ENCODE results near the gene ERC1. TPM values are rescaled to one million over a fixed set of nuclear protein-coding genes. Genes with fewer than 3 reads are reported as not detected.

ERC1 gene
- total RNA-seq, 2 experiments from 2014 or later, result 40.1 to 49.6 TPM

DNA sequence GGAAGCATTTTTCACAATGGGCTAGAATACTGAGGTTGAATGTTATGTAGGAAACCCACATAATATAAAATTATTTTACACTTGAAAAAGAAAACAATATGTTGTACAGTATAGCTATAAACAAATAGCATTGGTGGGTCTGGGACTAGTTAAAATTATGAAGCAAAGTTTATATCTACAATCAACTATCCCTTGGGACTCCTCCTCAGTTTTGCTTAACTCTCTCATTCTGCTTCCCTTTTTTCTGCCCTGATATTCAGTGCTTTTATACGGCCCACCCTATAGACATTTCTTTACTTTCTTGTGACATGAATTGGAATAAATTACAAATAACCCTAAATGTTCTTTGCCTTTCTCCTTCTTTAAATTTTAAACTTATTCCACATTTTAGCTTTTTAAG, 302.9 kb downstream of the ERC1 start:
- no peaks in the 10 kb centered on the region for H3K27me3 Mint-ChIP-seq

DNA sequence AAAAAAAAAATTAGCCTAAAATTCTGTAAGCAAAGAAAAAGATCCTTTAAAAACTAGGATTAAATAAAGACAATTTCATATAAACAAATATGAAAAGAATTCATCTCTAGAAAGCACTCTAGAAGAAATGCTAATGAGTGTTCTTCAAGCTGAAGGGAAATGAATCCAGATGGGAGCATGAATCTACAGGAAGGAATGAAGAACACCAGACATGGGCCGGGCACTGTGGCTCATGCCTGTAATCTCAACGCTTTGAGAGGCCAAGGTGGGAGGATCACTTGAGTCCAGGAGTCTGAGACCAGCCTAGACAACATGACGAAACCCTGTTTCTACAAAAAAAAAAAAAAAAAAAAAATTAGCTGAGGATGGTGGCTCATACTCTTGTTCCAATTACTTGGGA, 306.2 kb downstream of the ERC1 start:
- ChIA-PET POLR2A (interaction anchor here (0.7 kb wide), 1 partner anchor 92 kb away, joined by 3 read pairs; no protein-coding TSS in a partner anchor), CTCF (no interaction called here)
- H3K36me3 Mint-ChIP-seq (ENCODE audit: low read depth), result peaks cover 77% of the 10 kb centered on the region
- peaks cover 0 to 5% of the 10 kb centered on the region in 2 experiments for H3K9me3 ChIP-seq (ENCODE audit: control insufficient read depth in 1 of 2, insufficient read depth in 1 of 2, low read length in 2 of 2)
- no peaks in the 10 kb centered on the region for H3K27me3 ChIP-seq (ENCODE audit: control insufficient read depth in 1 of 2, insufficient read depth in 2 of 2, low read length in 2 of 2)
- H3K4me3 Mint-ChIP-seq, result no peak overlapping the region
- no peaks in the 10 kb centered on the region for H3K4me1 ChIP-seq (ENCODE audit: insufficient read depth, low read length)
- ATAC-seq (ENCODE audit: poor library complexity) (no peak), DNase-seq (no peak)
- H3K9me3 Mint-ChIP-seq, result no peaks in the 10 kb centered on the region
- no peak overlapping the region for H3K27ac Mint-ChIP-seq
- no peaks in the 10 kb centered on the region for H3K36me3 ChIP-seq (ENCODE audit: insufficient read depth, low read length)
- intact Hi-C loops (cut with DNase I, micrococcal nuclease), result loop anchor here in 1 of 2 experiments (10.0 kb wide), 1 partner anchor 152 kb away; no protein-coding TSS in a partner anchor
- no peaks in the 10 kb centered on the region for H3K4me1 Mint-ChIP-seq (ENCODE audit: low read depth)
- no peak overlapping the region for H3K27ac ChIP-seq (ENCODE audit: low read depth in 1 of 2, low read length in 2 of 2)
- TF ChIP-seq, protein P1, sequence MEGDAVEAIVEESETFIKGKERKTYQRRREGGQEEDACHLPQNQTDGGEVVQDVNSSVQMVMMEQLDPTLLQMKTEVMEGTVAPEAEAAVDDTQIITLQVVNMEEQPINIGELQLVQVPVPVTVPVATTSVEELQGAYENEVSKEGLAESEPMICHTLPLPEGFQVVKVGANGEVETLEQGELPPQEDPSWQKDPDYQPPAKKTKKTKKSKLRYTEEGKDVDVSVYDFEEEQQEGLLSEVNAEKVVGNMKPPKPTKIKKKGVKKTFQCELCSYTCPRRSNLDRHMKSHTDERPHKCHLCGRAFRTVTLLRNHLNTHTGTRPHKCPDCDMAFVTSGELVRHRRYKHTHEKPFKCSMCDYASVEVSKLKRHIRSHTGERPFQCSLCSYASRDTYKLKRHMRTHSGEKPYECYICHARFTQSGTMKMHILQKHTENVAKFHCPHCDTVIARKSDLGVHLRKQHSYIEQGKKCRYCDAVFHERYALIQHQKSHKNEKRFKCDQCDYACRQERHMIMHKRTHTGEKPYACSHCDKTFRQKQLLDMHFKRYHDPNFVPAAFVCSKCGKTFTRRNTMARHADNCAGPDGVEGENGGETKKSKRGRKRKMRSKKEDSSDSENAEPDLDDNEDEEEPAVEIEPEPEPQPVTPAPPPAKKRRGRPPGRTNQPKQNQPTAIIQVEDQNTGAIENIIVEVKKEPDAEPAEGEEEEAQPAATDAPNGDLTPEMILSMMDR (IDR thresholded peaks at IDR 0.05), result no peak
- no peak overlapping the region for H3K4me3 ChIP-seq (ENCODE audit: low read length)
- no peaks in the 10 kb centered on the region for H3K27me3 Mint-ChIP-seq

More for the DNA sequence above, 302.9 kb downstream of the ERC1 start:
- Histone ChIP-seq H3K4me1 (ENCODE audit: insufficient read depth, low read length) (no peaks in the 10 kb centered on the region), H3K9me3 (ENCODE audit: control insufficient read depth in 1 of 2, insufficient read depth in 1 of 2, low read length in 2 of 2) (peaks cover 0 to 5% of the 10 kb centered on the region in 2 experiments), H3K27me3 (ENCODE audit: control insufficient read depth in 1 of 2, insufficient read depth in 2 of 2, low read length in 2 of 2) (no peaks in the 10 kb centered on the region), H3K27ac (ENCODE audit: low read depth in 1 of 2, low read length in 2 of 2) (no peak overlapping the region), H3K36me3 (ENCODE audit: insufficient read depth, low read length) (peaks cover 17% of the 10 kb centered on the region), H3K4me3 (ENCODE audit: low read length) (no peak overlapping the region)
- TF ChIP-seq, protein P1 (IDR thresholded peaks at IDR 0.05), result no peak
- intact Hi-C loops (cut with DNase I, micrococcal nuclease), result loop anchor here in 1 of 2 experiments (10.0 kb wide), 1 partner anchor 149 kb away; no protein-coding TSS in a partner anchor
- H3K27ac Mint-ChIP-seq, result no peak overlapping the region
- ATAC-seq (ENCODE audit: poor library complexity) (no peak), DNase-seq (no peak)
- no peaks in the 10 kb centered on the region for H3K9me3 Mint-ChIP-seq
- H3K4me3 Mint-ChIP-seq, result no peak overlapping the region
- POLR2A ChIA-PET, result no interaction called here
- H3K4me1 Mint-ChIP-seq (ENCODE audit: low read depth), result no peaks in the 10 kb centered on the region
- peaks cover 79% of the 10 kb centered on the region for H3K36me3 Mint-ChIP-seq (ENCODE audit: low read depth)
- CTCF ChIA-PET, result no interaction called here

DNA sequence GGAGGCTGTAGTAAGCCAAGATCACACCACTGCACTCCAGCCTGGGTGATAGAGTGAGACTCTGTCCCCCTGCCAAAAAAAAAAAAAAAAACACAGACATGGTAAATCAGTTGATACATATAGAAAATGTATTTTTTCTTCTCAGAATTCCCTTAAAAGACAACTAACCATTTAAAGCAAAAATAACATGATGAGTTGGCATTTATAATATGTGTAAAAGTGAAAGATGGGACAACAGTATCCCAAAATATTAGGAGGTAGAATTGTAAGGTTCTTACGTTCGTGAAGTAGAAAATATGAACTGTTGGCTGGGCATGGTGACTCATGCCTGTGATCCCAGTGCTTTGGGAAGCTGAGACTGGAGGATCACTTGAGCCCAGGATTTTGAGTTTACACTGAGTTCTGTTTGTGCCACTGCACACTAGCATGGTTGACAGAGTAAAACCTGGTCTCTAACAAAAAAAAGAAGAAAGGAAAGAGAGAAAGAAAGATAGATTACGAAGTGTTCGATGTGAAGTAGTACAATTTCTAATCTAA, 306.7 kb downstream of the ERC1 start:
- H3K27me3 ChIP-seq (ENCODE audit: control insufficient read depth in 1 of 2, insufficient read depth in 2 of 2, low read length in 2 of 2), result no peaks in the 10 kb centered on the region
- H3K4me3 Mint-ChIP-seq, result no peak overlapping the region
- TF ChIP-seq, protein P1 (IDR thresholded peaks at IDR 0.05), result no peak
- ATAC-seq (ENCODE audit: poor library complexity) (no peak), DNase-seq (no peak)
- H3K4me1 ChIP-seq (ENCODE audit: insufficient read depth, low read length), result no peaks in the 10 kb centered on the region
- H3K36me3 Mint-ChIP-seq (ENCODE audit: low read depth), result peaks cover 72% of the 10 kb centered on the region
- ChIA-PET CTCF (no interaction called here), POLR2A (interaction anchor here (0.7 kb wide), 1 partner anchor 93 kb away, joined by 3 read pairs; no protein-coding TSS in a partner anchor)
- H3K4me1 Mint-ChIP-seq (ENCODE audit: low read depth), result no peaks in the 10 kb centered on the region
- no peak overlapping the region for H3K27ac ChIP-seq (ENCODE audit: low read depth in 1 of 2, low read length in 2 of 2)
- peaks cover 0 to 5% of the 10 kb centered on the region in 2 experiments for H3K9me3 ChIP-seq (ENCODE audit: control insufficient read depth in 1 of 2, insufficient read depth in 1 of 2, low read length in 2 of 2)
- H3K27ac Mint-ChIP-seq, result no peak overlapping the region
- H3K9me3 Mint-ChIP-seq, result no peaks in the 10 kb centered on the region
- no peaks in the 10 kb centered on the region for H3K36me3 ChIP-seq (ENCODE audit: insufficient read depth, low read length)
- no peak overlapping the region for H3K4me3 ChIP-seq (ENCODE audit: low read length)
- intact Hi-C loops (cut with DNase I, micrococcal nuclease), result loop anchor here in 1 of 2 experiments (10.0 kb wide), 1 partner anchor 153 kb away; no protein-coding TSS in a partner anchor
- H3K27me3 Mint-ChIP-seq, result no peaks in the 10 kb centered on the region
